Left renal cortex interstitium (tissue), 4 donors: ENCODE measurements around the gene SNRPN. TPM values are rescaled to one million over a fixed set of nuclear protein-coding genes. Genes with fewer than 3 reads are reported as not detected.
"Not testable (repeated sequence)": the region's sequence is repeated elsewhere in the genome, so short reads cannot be mapped to it uniquely, and the experiment has no call there.

ENCODE experiments used
- DNase-seq, 4 donors: peaks; one replicate each; pipeline ENCODE4 v3.0.0-alpha.2; 2013; ENCODE audit warnings: low read depth in 4 of 4, low spot score in 2 of 4, missing footprints in 1 of 4
- polyA plus RNA-seq, 4 donors: library from polyadenylated mRNA; unstranded; fragments of 120-200 nt; gene quantifications; one replicate each; pipeline ENCODE4 v1.2.1, GENCODE V29; 2013; ENCODE audit not compliant: insufficient read length in 4 of 4

The SNRPN gene
- polyA plus RNA-seq, 4 donors = 198 to 264 (median 229) TPM

DNA sequence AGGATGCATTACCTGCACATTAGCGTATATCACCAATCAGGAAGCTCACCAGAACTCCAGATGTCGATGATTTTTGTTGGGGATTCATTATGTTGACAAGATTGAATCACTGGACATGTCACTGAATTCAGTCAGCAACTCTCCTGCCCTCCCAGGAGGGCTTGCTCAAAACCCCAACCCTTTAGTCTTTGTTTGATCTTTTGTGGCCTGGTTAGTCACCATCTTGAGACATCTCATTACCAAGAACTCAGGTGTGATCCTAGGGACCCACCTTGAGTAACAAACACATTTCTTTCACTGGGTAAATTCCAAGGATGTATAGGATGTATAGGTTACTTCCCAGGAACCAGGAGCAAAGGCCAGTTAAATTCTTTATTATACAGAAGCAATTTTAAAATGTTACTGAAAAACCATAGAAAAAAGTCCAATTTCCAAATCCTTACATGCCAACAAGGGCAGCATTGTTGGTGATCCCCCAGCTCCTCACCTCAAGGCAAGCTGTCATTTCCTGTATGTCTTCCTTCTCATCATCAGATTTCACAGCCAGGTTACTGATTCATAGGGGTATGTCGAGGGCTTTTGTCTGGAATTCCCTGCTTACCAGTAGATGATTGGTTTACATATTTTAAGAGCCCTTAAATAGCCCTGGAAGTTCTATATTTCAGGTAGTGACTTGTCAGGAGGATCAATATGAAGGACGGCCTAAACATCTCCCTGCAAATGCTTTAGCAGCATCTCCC lies 11.7 kb downstream of the SNRPN start:
- no peak for DNase-seq

DNA sequence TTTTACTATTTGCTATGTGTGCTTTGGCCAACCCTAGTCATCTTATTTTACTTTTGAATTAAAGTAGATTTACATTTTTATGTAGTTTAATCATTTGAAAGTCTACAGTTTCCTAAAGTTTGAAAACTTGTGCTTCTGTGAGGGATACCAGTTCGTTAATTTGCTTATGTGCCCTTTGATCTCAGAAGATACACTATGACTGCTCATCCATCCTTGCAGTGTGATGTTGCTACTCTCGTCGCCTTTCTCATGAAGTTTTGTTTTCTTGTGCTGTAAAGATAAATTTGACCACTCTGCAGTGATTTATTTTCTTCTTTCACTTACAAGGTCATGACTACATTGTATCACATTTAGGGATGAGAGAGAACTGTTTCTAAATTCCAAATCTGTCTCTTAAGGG lies 16.3 kb downstream of the SNRPN start:
- no peak for DNase-seq

GRCh38 chr15:24971772-24972171 lies 17.0 kb downstream of the SNRPN start:
- DNase-seq = no peak

DNA sequence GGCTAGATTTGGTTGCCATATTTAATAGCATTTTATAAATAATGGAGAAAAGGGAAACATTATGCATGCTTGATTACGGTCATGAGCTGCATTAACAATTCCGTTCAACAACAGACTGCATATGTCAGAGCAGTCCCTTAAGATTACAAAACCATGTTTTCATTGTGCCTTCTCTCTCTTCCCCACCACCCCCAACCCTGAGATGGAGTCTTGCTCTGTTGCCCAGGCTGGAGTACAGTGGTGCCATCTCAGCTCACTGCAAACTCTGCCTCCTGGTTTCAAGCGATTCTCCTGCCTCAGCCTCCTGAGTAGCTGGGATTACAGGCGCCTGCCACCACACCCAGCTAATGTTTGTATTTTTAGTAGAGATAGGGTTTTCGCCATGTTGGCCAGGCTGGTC lies 17.9 kb downstream of the SNRPN start:
- not testable (repeated sequence) for DNase-seq

DNA sequence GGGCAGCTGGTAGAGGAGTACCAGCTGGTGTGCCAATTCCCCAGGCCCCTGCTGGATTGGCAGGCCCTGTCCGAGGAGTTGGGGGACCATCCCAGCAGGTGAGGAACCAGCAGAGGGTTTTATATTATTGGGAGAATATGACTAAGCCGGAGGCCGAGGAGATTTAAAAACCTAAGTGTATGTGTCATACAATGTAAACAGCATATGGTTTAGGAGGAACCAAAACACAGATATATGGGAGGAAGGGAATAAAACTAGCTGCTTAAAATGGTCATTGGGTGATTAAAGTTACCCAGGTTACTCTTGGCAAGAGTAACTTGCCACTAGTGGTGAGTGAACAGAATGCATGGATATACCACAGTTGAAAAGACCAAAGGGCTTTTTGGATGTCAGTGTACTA lies 22.1 kb downstream of the SNRPN start:
- DNase-seq = no peak

DNA sequence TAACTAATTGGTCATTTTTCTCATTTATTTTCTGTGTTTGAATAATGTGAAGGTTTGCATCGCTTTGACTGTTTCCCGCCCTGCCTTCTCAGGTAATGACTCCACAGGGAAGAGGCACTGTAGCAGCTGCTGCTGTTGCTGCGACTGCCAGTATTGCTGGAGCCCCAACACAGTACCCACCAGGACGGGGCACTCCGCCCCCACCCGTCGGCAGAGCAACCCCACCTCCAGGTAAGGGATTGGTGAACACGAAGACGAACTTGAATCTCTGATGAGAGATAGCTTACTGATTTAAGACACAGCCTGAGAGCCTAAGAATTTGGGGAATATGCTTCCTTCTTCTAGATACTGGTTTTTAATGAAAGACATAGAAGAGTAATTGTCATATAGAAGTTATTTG lies 22.9 kb downstream of the SNRPN start:
- no peak for DNase-seq

DNA sequence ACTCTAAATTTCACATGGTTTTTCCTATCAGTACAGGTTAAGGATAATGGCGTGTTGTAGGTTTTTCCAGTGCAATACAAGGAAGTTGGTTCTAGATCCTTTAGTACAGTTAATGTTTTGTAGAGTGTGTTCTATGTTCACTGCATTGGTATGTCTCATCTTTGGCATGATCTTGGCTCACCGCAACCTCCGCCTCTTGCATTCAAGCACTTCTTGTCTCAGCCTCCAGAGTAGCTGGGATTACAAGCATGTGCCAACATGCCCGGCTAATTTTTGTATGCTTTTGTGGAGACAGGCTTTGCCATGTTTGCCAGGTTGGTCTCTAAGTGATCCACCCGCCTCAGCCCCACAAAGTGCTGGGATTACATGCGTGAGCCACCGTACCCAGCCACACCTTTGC lies 30.4 kb downstream of the SNRPN start:
- no peak for DNase-seq

GRCh38 chr15:24986653-24987052 lies 31.9 kb downstream of the SNRPN start:
- no peak for DNase-seq

DNA sequence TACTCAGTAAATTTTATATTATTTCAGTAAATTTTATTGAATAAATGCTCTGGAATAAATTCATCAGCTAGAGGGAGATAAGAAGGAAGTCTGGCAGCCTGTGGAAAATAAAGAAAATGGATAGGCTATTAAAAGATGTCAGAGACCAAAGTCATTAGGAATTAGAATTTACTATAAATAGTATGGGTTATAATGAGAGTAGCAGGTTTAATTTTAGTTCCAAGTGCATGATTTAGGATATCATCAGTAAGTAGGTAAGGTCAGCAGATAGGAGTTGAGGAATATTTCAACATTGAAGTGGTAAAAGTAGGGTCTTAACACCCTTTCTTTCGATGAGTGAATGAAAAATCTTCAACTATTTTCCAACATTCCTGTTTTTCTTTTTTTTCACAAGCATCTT lies 64.6 kb downstream of the SNRPN start:
- DNase-seq = no peak

- DNase-seq = no peak
Observed at GRCh38 chr15:25022233-25022632, 67.4 kb downstream of the SNRPN start.

Other genes with a start within 250 kb of the SNRPN start
- 10 to 100 TPM in 2 of 4 donors, 1 to 10 TPM in 2; 5.0 to 46.5 (median 13.0) TPM for gene SNURF, start within 50 bp of the SNRPN start, polyA plus RNA-seq